Keratinocyte (primary cell): Measurements from ENCODE around the gene CDC42EP5.

Experiments
- EZH2 ChIP-seq: IDR thresholded peaks from one replicate; pipeline ENCODE4 v1.6.1; 2012; ENCODE audit warnings: inconsistent platforms, mild to moderate bottlenecking, low read length, moderate library complexity
- TF ChIP-seq, protein P1 (sequence below), 3 experiments: IDR thresholded peaks in 1 of 3; conservative IDR thresholded peaks in 1 of 3; optimal IDR thresholded peaks in 1 of 3; 2 replicates in 2 of 3; 3 replicates in 1 of 3; pipeline versions ENCODE3 to v1.5.1; 2011; ENCODE audit warnings: low read length in 3 of 3, mild to moderate bottlenecking in 3 of 3, moderate library complexity in 2 of 3, control low read depth in 1 of 3, inconsistent platforms in 1 of 3; ENCODE audit not compliant: insufficient read depth in 2 of 3; ENCODE audit errors: extremely low read depth in 1 of 3

DNA sequence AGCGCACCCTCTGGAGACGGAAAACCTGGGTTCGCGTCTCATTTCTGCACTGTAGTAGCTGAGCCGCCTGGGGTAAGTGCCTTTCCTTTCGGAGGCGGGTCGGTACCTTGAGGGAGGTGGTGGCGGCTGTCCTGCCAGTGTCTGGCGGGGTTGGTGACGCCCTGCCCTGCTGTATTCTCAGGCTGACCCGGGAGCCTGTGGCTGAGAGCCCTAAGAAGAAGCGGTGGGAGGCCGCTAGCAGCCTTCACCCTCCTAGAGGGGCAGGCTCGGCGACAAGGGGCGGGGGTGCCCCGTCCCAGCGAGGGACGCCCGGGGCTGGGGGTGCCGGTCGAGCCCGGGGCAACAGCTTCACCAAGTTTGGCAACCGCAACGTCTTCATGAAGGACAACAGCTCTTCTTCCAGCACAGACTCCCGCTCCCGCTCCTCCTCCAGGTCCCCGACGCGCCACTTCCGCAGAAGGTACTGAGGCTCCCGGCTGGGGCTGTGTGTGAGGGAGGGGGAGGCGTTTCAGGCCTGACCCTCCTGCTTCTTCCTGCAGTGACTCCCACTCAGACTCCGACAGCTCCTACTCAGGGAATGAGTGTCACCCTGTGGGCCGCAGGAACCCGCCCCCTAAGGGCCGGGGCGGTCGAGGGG is 17.2 kb downstream of the CDC42EP5 start:
- TF ChIP-seq, protein P1, sequence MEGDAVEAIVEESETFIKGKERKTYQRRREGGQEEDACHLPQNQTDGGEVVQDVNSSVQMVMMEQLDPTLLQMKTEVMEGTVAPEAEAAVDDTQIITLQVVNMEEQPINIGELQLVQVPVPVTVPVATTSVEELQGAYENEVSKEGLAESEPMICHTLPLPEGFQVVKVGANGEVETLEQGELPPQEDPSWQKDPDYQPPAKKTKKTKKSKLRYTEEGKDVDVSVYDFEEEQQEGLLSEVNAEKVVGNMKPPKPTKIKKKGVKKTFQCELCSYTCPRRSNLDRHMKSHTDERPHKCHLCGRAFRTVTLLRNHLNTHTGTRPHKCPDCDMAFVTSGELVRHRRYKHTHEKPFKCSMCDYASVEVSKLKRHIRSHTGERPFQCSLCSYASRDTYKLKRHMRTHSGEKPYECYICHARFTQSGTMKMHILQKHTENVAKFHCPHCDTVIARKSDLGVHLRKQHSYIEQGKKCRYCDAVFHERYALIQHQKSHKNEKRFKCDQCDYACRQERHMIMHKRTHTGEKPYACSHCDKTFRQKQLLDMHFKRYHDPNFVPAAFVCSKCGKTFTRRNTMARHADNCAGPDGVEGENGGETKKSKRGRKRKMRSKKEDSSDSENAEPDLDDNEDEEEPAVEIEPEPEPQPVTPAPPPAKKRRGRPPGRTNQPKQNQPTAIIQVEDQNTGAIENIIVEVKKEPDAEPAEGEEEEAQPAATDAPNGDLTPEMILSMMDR (optimal IDR thresholded peaks at IDR 0.05 in 1 of 3, IDR thresholded peaks at IDR 0.05 in 1 of 3, conservative IDR thresholded peaks at IDR 0.05 in 1 of 3; ENCODE audit: extremely low read depth in 1 of 3, insufficient read depth in 2 of 3, low read length in 3 of 3): no peak
- TF ChIP-seq EZH2: no peak
